Suprapubic skin (tissue), 4 donors: Measurements from ENCODE around the gene SGCD.

Experiments
- EP300 ChIP-seq: sonication (generic); formaldehyde crosslinking; IDR thresholded peaks from one replicate; pipeline ENCODE4 v1.6.1; 2017; ENCODE audit warnings: antibody characterized with exemption
- POLR2A ChIP-seq, 2 donors: fragments of 450-650 bp; IDR thresholded peaks; one replicate each; pipeline ENCODE4 v1.6.1; 2017; ENCODE audit warnings: antibody characterized with exemption in 2 of 2, mild to moderate bottlenecking in 2 of 2, moderate library complexity in 2 of 2
- POLR2AphosphoS5 ChIP-seq, 3 donors: sonication (generic); formaldehyde crosslinking; IDR thresholded peaks; one replicate each; pipeline ENCODE4 v1.6.1; 2017; ENCODE audit warnings: antibody characterized with exemption in 3 of 3
- TF ChIP-seq, protein P1 (sequence below), 2 donors: fragments of 200-600 bp in 1 of 2; fragments of 450-650 bp in 1 of 2; sonication (generic) in 1 of 2; IDR thresholded peaks; one replicate each; pipeline ENCODE4 v1.5.1; 2016 to 2019; ENCODE audit warnings: antibody characterized with exemption in 2 of 2, mild to moderate bottlenecking in 1 of 2, moderate library complexity in 1 of 2

DNA sequence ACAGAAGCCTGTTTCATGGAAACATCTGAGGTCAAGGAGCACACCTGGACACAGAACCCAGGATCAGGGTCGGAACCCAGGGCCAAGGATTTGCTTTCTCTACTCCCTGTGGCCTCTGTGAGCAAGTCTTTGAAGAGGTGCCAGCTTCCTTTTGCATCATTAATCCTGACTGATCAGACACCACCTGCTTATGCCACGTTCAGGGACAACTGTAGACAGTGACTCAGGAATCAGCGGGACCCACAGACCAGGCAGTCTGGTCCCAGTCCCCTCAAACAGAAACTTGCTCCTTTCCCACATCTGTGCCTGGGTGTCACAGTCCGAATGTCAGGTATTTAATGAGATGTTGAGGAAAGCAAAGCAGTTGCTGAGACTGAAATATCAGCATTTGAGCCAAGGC, 154.8 kb downstream of the SGCD start:
- no peak for TF ChIP-seq POLR2AphosphoS5 (IDR thresholded peaks at IDR 0.05)
- TF ChIP-seq, protein P1, sequence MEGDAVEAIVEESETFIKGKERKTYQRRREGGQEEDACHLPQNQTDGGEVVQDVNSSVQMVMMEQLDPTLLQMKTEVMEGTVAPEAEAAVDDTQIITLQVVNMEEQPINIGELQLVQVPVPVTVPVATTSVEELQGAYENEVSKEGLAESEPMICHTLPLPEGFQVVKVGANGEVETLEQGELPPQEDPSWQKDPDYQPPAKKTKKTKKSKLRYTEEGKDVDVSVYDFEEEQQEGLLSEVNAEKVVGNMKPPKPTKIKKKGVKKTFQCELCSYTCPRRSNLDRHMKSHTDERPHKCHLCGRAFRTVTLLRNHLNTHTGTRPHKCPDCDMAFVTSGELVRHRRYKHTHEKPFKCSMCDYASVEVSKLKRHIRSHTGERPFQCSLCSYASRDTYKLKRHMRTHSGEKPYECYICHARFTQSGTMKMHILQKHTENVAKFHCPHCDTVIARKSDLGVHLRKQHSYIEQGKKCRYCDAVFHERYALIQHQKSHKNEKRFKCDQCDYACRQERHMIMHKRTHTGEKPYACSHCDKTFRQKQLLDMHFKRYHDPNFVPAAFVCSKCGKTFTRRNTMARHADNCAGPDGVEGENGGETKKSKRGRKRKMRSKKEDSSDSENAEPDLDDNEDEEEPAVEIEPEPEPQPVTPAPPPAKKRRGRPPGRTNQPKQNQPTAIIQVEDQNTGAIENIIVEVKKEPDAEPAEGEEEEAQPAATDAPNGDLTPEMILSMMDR (IDR thresholded peaks at IDR 0.05), result no peak
- no peak for TF ChIP-seq POLR2A (IDR thresholded peaks at IDR 0.05)
- no peak for TF ChIP-seq EP300
